NT2/D1 (cell line): ENCODE data around the gene PDE3A.

Experiments used
- DNase-seq: peaks from one replicate; pipeline ENCODE4 v3.0.0-alpha.2; 2011; ENCODE audit warnings: low read depth, low spot score
- H3K27me3 ChIP-seq: 2 replicates; pipeline ENCODE4 v1.6.0; 2011; ENCODE audit warnings: mild to moderate bottlenecking; ENCODE audit not compliant: insufficient read length, insufficient read depth
- H3K36me3 ChIP-seq: 2 replicates; pipeline ENCODE4 v1.6.1; 2011; ENCODE audit warnings: mild to moderate bottlenecking, low read length, mixed read lengths; ENCODE audit not compliant: insufficient read depth, insufficient read length
- H3K4me1 ChIP-seq: 2 replicates; pipeline ENCODE4 v1.5.1; 2011; ENCODE audit not compliant: insufficient read depth, insufficient read length
- H3K4me3 ChIP-seq: 2 replicates; pipeline ENCODE4 v1.5.1; 2011; ENCODE audit warnings: low read depth; ENCODE audit not compliant: insufficient read length
- H3K9ac ChIP-seq: 2 replicates; pipeline ENCODE4 v1.6.0; 2011; ENCODE audit warnings: low read depth; ENCODE audit not compliant: insufficient read length
- H3K9me3 ChIP-seq: 2 replicates; pipeline ENCODE4 v1.5.1; 2011; ENCODE audit warnings: mild to moderate bottlenecking, low read length; ENCODE audit not compliant: insufficient read depth
- SUZ12 ChIP-seq: IDR thresholded peaks from 2 replicates; pipeline ENCODE4 v1.6.1; 2011; ENCODE audit not compliant: insufficient read length, insufficient read depth; ENCODE audit errors: extremely low read depth
- YY1 ChIP-seq: IDR thresholded peaks from 2 replicates; pipeline ENCODE4 v1.6.1; 2011; ENCODE audit not compliant: insufficient read length, insufficient read depth
- ZNF274 ChIP-seq: IDR thresholded peaks from 2 replicates; pipeline ENCODE4 v1.6.1; 2011; ENCODE audit warnings: mild to moderate bottlenecking, low read depth, low read length

Gene PDE3A

GRCh38 chr12:20367583-20368113 lies 689 bp upstream of the PDE3A start:
- Histone ChIP-seq H3K27me3 (peaks cover 33% of the 10 kb centered on the region), H3K9ac (peak overlapping the region; percentile 66), H3K36me3 (no peaks in the 10 kb centered on the region), H3K9me3 (no peaks in the 10 kb centered on the region), H3K4me3 (peak overlapping the region; percentile 90), H3K4me1 (no peaks in the 10 kb centered on the region)
- DNase-seq, result no peak
- TF ChIP-seq SUZ12 (no peak), YY1 (no peak), ZNF274 (no peak)

GRCh38 chr12:20368651-20369304 lies 441 bp downstream of the PDE3A start:
- Histone ChIP-seq H3K9me3 (no peaks in the 10 kb centered on the region), H3K9ac (peak overlapping the region; percentile 90), H3K36me3 (no peaks in the 10 kb centered on the region), H3K4me1 (no peaks in the 10 kb centered on the region), H3K27me3 (peaks cover 33% of the 10 kb centered on the region), H3K4me3 (peak overlapping the region; percentile 90)
- peak; percentile 66 for DNase-seq
- no peak for TF ChIP-seq YY1
- TF ChIP-seq ZNF274, result no peak
- TF ChIP-seq SUZ12, result no peak

GRCh38 chr12:20369305-20370013 lies 1.1 kb downstream of the PDE3A start:
- TF ChIP-seq YY1 (no peak), SUZ12 (no peak)
- Histone ChIP-seq H3K9me3 (no peaks in the 10 kb centered on the region), H3K27me3 (peaks cover 33% of the 10 kb centered on the region), H3K4me3 (peak overlapping the region; percentile 90), H3K36me3 (no peaks in the 10 kb centered on the region), H3K4me1 (no peaks in the 10 kb centered on the region), H3K9ac (peak overlapping the region; percentile 90)
- DNase-seq, result peak; percentile 71

DNA sequence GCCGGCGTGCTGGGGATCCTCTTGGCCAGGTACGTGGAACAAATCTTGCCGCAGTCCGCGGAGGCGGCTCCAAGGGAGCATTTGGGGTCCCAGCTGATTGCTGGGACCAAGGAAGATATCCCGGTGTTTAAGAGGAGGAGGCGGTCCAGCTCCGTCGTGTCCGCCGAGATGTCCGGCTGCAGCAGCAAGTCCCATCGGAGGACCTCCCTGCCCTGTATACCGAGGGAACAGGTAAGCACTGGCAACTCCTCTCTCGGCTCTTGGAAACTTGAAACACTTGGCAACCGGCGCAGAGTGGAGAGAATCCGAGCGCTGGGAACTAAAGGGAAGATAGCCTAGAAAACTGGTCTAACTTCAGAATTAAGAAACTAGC lies 1.7 kb downstream of the PDE3A start:
- Histone ChIP-seq H3K9me3 (no peaks in the 10 kb centered on the region), H3K4me1 (no peaks in the 10 kb centered on the region), H3K4me3 (peak overlapping the region; percentile 90), H3K9ac (peak overlapping the region; percentile 90), H3K36me3 (no peaks in the 10 kb centered on the region), H3K27me3 (peaks cover 33% of the 10 kb centered on the region)
- peak; percentile 61 for DNase-seq
- TF ChIP-seq SUZ12 (no peak), YY1 (no peak), ZNF274 (no peak)

DNA sequence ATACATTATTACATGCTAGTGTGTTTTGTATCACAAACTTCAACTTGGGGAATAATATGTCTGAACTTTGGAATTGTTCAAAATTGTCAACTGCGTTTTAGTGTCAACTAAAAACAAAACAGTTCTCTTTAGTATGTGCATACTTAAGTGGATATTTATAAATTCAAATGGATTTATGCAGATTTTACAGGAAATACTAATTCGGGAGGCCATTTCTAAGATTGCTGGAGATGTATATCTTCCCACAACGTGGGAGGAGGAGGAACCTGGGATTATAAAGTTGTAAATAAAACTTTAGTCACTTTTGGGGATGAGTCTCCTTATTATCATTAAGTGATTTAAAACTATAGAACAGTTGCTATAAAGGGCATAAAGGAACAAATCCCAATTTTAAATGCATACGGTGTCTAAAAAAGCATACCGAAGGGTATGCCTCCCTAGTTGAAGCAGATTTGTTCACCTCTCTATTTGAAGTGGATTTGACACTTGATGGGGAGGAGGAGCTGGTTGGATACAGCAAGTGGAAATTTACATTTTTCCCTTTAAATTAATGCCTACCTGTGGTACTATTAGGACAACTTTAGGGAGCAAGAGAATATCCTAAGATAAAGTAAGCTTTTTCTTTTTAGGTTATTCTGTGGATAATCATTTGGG lies 2.7 kb downstream of the PDE3A start:
- DNase-seq, result no peak
- Histone ChIP-seq H3K4me1 (no peaks in the 10 kb centered on the region), H3K4me3 (no peak overlapping the region), H3K36me3 (no peaks in the 10 kb centered on the region), H3K9ac (no peak overlapping the region), H3K9me3 (no peaks in the 10 kb centered on the region), H3K27me3 (peaks cover 33% of the 10 kb centered on the region)
- TF ChIP-seq SUZ12 (no peak), YY1 (no peak), ZNF274 (no peak)

- no peak overlapping the region for H3K4me3 ChIP-seq
- TF ChIP-seq SUZ12 (no peak), YY1 (no peak), ZNF274 (no peak)
- no peaks in the 10 kb centered on the region for H3K36me3 ChIP-seq
- no peaks in the 10 kb centered on the region for H3K4me1 ChIP-seq
- 0 out of 2 replicates have a peak, but pooled peaks cover 4% of the 10 kb centered on the region for H3K9me3 ChIP-seq
- peaks cover 23% of the 10 kb centered on the region for H3K27me3 ChIP-seq
- DNase-seq, result no peak
- no peak overlapping the region for H3K9ac ChIP-seq
Measured at GRCh38 chr12:20372326-20373096, 4.2 kb downstream of the PDE3A start.
